ENCODE results near the gene CDC73.

CDC73 gene

DNA sequence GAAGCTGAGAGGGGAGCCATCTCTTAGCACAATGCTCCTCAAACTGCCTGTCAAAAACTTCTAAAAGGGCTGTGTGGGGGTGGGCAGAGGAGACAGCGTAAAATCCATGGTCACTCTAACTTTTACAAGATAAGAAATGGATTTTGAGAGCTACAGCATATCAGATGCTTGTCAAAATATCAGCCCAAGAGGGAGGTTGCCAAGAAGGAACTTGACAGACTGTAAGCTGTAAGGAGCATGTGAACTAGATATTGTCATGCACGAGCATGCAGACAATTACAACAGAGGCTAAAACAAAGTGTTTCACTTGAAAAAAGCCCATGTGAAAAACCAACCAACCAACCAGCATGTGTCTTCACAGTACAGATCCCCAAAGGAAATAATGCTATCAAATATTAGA lies 171.9 kb downstream of the CDC73 start:
- Mint-ChIP-seq H3K36me3 (ENCODE audit: insufficient read depth) (peaks cover 5% of the 10 kb centered on the region), H3K27me3 (peaks cover 10% of the 10 kb centered on the region), H3K4me1 (no peaks in the 10 kb centered on the region), H3K27ac (ENCODE audit: low read depth) (no peak overlapping the region), H3K9me3 (peaks cover 6% of the 10 kb centered on the region), H3K4me3 (no peak overlapping the region)
- ATAC-seq (replicated peaks; ENCODE audit: extremely low read depth, poor library complexity, severe bottlenecking) (no peak), DNase-seq (ENCODE audit: low spot score in 2 of 2) (no peak)

GRCh38 chr1:193299038-193299437 lies 177.2 kb downstream of the CDC73 start:
- H3K9me3 Mint-ChIP-seq, result peaks cover 6% of the 10 kb centered on the region
- no peak for ATAC-seq (replicated peaks; ENCODE audit: extremely low read depth, poor library complexity, severe bottlenecking)

DNA sequence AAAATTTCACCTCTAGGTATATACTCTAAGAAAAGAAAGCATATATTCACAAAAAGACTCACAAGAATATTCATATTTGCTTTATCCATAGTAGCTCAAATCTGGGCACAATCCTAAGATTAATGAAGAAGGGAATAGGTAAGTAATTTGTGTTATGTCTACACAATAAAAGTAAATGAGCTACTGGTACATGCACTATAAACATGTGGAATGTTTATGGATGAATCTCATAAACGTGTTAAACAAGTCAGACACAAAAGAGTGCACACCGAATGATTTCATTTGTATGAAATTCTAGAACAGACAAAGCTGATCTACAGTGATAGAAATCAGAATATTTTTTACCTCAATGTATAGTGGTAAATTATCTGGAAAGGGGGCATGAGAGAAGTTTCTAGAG lies 179.9 kb downstream of the CDC73 start:
- no peak for ATAC-seq (replicated peaks; ENCODE audit: extremely low read depth, poor library complexity, severe bottlenecking)
- no peaks in the 10 kb centered on the region for H3K27me3 Mint-ChIP-seq
- H3K9me3 Mint-ChIP-seq, result no peaks in the 10 kb centered on the region
- H3K4me3 Mint-ChIP-seq, result no peak overlapping the region
- H3K36me3 Mint-ChIP-seq (ENCODE audit: insufficient read depth), result no peaks in the 10 kb centered on the region
- no peak for DNase-seq (ENCODE audit: low spot score in 2 of 2)
- H3K4me1 Mint-ChIP-seq, result no peaks in the 10 kb centered on the region
- H3K27ac Mint-ChIP-seq (ENCODE audit: low read depth), result no peak overlapping the region

More at GRCh38 chr1:193299038-193299437, 177.2 kb downstream of the CDC73 start:
- no peak for DNase-seq (ENCODE audit: low spot score in 2 of 2)
- Mint-ChIP-seq H3K27me3 (no peaks in the 10 kb centered on the region), H3K36me3 (ENCODE audit: insufficient read depth) (peaks cover 1% of the 10 kb centered on the region), H3K4me3 (no peak overlapping the region), H3K27ac (ENCODE audit: low read depth) (no peak overlapping the region), H3K4me1 (no peaks in the 10 kb centered on the region)

DNA sequence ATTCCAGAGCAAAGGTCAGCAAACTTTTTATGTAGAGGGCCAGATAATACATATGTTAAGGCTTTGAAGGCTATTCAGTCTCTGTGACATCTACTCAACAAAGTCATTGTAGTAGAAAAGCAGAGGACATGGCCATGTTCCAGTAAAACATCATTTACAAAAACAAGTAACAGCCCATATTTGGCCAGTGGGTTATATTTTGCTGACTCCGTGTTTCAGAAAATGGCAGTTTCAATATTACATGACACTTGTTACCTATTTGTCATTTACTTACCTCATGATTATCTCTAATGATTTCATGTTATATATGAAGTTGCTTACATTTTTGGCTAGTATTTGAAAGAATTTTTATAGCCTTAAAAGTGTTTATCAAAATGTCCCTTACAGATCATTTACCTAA lies 182.0 kb downstream of the CDC73 start:
- DNase-seq (ENCODE audit: low spot score in 2 of 2) (no peak), ATAC-seq (replicated peaks; ENCODE audit: extremely low read depth, poor library complexity, severe bottlenecking) (no peak)
- Mint-ChIP-seq H3K4me3 (no peak overlapping the region), H3K27me3 (no peaks in the 10 kb centered on the region), H3K9me3 (no peaks in the 10 kb centered on the region), H3K36me3 (ENCODE audit: insufficient read depth) (no peaks in the 10 kb centered on the region), H3K27ac (ENCODE audit: low read depth) (no peak overlapping the region), H3K4me1 (no peaks in the 10 kb centered on the region)
